ENCODE results near the gene CSTPP1. TPM values are rescaled to one million over a fixed set of nuclear protein-coding genes. Genes with fewer than 3 reads are reported as not detected.
"Not testable (repeated sequence)": the region's sequence is repeated elsewhere in the genome, so short reads cannot be mapped to it uniquely, and the experiment has no call there.

Gene CSTPP1
- total RNA-seq, 1 donor from 2014 or later = 29.6 TPM

GRCh38 chr11:47071791-47072261 is 135.3 kb downstream of the CSTPP1 start:
- Histone ChIP-seq H3K4me2 (ENCODE audit: low read length) (no peak overlapping the region), H3K79me2 (ENCODE audit: insufficient read depth, low read length) (no peaks in the 10 kb centered on the region), H3K4me3 (ENCODE audit: insufficient read depth, low read depth, low read length) (no peak overlapping the region), H4K20me1 (ENCODE audit: insufficient read depth, low read length) (no peaks in the 10 kb centered on the region), H3K9me3 (ENCODE audit: insufficient read depth, low read depth, low read length) (no peaks in the 10 kb centered on the region), H2AFZ (ENCODE audit: low read depth, low read length) (no peak overlapping the region), H3K27ac (ENCODE audit: low read depth, low read length) (no peak overlapping the region), H3K9ac (ENCODE audit: low read length) (no peak overlapping the region), H3K36me3 (ENCODE audit: insufficient read depth, low read length) (no peaks in the 10 kb centered on the region), H3K4me1 (ENCODE audit: insufficient read depth, low read length) (no peaks in the 10 kb centered on the region), H3K27me3 (ENCODE audit: insufficient read depth, low read length) (no peaks in the 10 kb centered on the region)
- TF ChIP-seq CTCF (IDR thresholded peaks at IDR 0.05; ENCODE audit: insufficient read depth, low read depth, low read length) (no peak), EZH2 (IDR thresholded peaks at IDR 0.05; ENCODE audit: insufficient read depth, low read length) (no peak)
- H3K4me3 Mint-ChIP-seq (ENCODE audit: unreplicated experiment) = no peak overlapping the region
- no peak for FAIRE-seq
- H3K27ac Mint-ChIP-seq (ENCODE audit: unreplicated experiment) = no peak overlapping the region
- no peak for DNase-seq (ENCODE audit: low read depth)
- no peaks in the 10 kb centered on the region for H3K9me3 Mint-ChIP-seq (ENCODE audit: unreplicated experiment)
- H3K27me3 Mint-ChIP-seq (ENCODE audit: low read depth, unreplicated experiment) = no peaks in the 10 kb centered on the region
- H3K4me1 Mint-ChIP-seq (ENCODE audit: low read depth, unreplicated experiment) = peaks cover 11% of the 10 kb centered on the region
- H3K36me3 Mint-ChIP-seq (ENCODE audit: low read depth, unreplicated experiment) = no peaks in the 10 kb centered on the region

GRCh38 chr11:47078751-47079521 is 142.4 kb downstream of the CSTPP1 start:
- Histone ChIP-seq H3K4me2 (ENCODE audit: low read length) (no peak overlapping the region), H3K27ac (ENCODE audit: low read depth, low read length) (no peak overlapping the region), H4K20me1 (ENCODE audit: insufficient read depth, low read length) (no peaks in the 10 kb centered on the region), H3K27me3 (ENCODE audit: insufficient read depth, low read length) (no peaks in the 10 kb centered on the region), H2AFZ (ENCODE audit: low read depth, low read length) (no peak overlapping the region), H3K79me2 (ENCODE audit: insufficient read depth, low read length) (no peaks in the 10 kb centered on the region), H3K4me1 (ENCODE audit: insufficient read depth, low read length) (no peaks in the 10 kb centered on the region), H3K9me3 (ENCODE audit: insufficient read depth, low read depth, low read length) (no peaks in the 10 kb centered on the region), H3K9ac (ENCODE audit: low read length) (no peak overlapping the region), H3K4me3 (ENCODE audit: insufficient read depth, low read depth, low read length) (no peak overlapping the region), H3K36me3 (ENCODE audit: insufficient read depth, low read length) (no peaks in the 10 kb centered on the region)
- DNase-seq (ENCODE audit: low read depth) (peak; percentile 85), FAIRE-seq (peak; percentile 13)
- no peak for TF ChIP-seq CTCF (IDR thresholded peaks at IDR 0.05; ENCODE audit: insufficient read depth, low read depth, low read length)
- TF ChIP-seq EZH2 (IDR thresholded peaks at IDR 0.05; ENCODE audit: insufficient read depth, low read length) = no peak
- no peaks in the 10 kb centered on the region for H3K27me3 Mint-ChIP-seq (ENCODE audit: low read depth, unreplicated experiment)
- H3K4me3 Mint-ChIP-seq (ENCODE audit: unreplicated experiment) = no peak overlapping the region
- no peaks in the 10 kb centered on the region for H3K4me1 Mint-ChIP-seq (ENCODE audit: low read depth, unreplicated experiment)
- H3K9me3 Mint-ChIP-seq (ENCODE audit: unreplicated experiment) = peaks cover 3% of the 10 kb centered on the region
- H3K36me3 Mint-ChIP-seq (ENCODE audit: low read depth, unreplicated experiment) = peaks cover 4% of the 10 kb centered on the region
- H3K27ac Mint-ChIP-seq (ENCODE audit: unreplicated experiment) = no peak overlapping the region

- not testable (repeated sequence) for H3K79me2 ChIP-seq (ENCODE audit: insufficient read depth, low read length); H3K4me1 Mint-ChIP-seq (ENCODE audit: low read depth, unreplicated experiment); H3K27ac ChIP-seq (ENCODE audit: low read depth, low read length); DNase-seq (ENCODE audit: low read depth); H3K9me3 ChIP-seq (ENCODE audit: insufficient read depth, low read depth, low read length); FAIRE-seq; H3K27ac Mint-ChIP-seq (ENCODE audit: unreplicated experiment); H3K4me2 ChIP-seq (ENCODE audit: low read length); H3K36me3 Mint-ChIP-seq (ENCODE audit: low read depth, unreplicated experiment); H3K9ac ChIP-seq (ENCODE audit: low read length); H3K9me3 Mint-ChIP-seq (ENCODE audit: unreplicated experiment); H3K36me3 ChIP-seq (ENCODE audit: insufficient read depth, low read length); H4K20me1 ChIP-seq (ENCODE audit: insufficient read depth, low read length); H3K27me3 Mint-ChIP-seq (ENCODE audit: low read depth, unreplicated experiment); H2AFZ ChIP-seq (ENCODE audit: low read depth, low read length); H3K4me1 ChIP-seq (ENCODE audit: insufficient read depth, low read length); H3K4me3 ChIP-seq (ENCODE audit: insufficient read depth, low read depth, low read length); H3K4me3 Mint-ChIP-seq (ENCODE audit: unreplicated experiment); H3K27me3 ChIP-seq (ENCODE audit: insufficient read depth, low read length)
Observed at GRCh38 chr11:47080775-47081174, 144.2 kb downstream of the CSTPP1 start.
